GM19455 (cell line): ENCODE results near the gene GUCA2B.

Experiments used
- ATAC-seq: cut with Tn5 transposase; IDR thresholded peaks from one replicate; pipeline ENCODE4 v1.9.1; 2021; ENCODE audit not compliant: unreplicated experiment

The GUCA2B gene

GRCh38 chr1:42152907-42153600 lies at the start of gene GUCA2B:
GUCA2B (plus strand) TSS chr1:42153410; CDS start chr1:42153451, 41 bp downstream.
- no peak for ATAC-seq

- ATAC-seq = no peak
Measured at GRCh38 chr1:42105025-42105424, 48.2 kb upstream of the GUCA2B start.

GRCh38 chr1:42108309-42108708 lies 44.9 kb upstream of the GUCA2B start:
- no peak for ATAC-seq

- ATAC-seq = no peak
Measured at GRCh38 chr1:42109600-42109999, 43.6 kb upstream of the GUCA2B start.

- no peak for ATAC-seq
Measured at GRCh38 chr1:42114229-42114628, 39.0 kb upstream of the GUCA2B start.

GRCh38 chr1:42117214-42117613 lies 36.0 kb upstream of the GUCA2B start:
- ATAC-seq = no peak

GRCh38 chr1:42118125-42118524 lies 35.1 kb upstream of the GUCA2B start:
- ATAC-seq = no peak

- ATAC-seq = no peak
Measured at GRCh38 chr1:42122408-42122807, 30.8 kb upstream of the GUCA2B start.

GRCh38 chr1:42125552-42125951 lies 27.7 kb upstream of the GUCA2B start:
- no peak for ATAC-seq

GRCh38 chr1:42127767-42128166 lies 25.4 kb upstream of the GUCA2B start:
- no peak for ATAC-seq

- no peak for ATAC-seq
Measured at GRCh38 chr1:42128499-42128898, 24.7 kb upstream of the GUCA2B start.

GRCh38 chr1:42128964-42129363 lies 24.2 kb upstream of the GUCA2B start:
- ATAC-seq = no peak

GRCh38 chr1:42130061-42130660 lies 23.0 kb upstream of the GUCA2B start:
- ATAC-seq = no peak

GRCh38 chr1:42133390-42133789 lies 19.8 kb upstream of the GUCA2B start:
- no peak for ATAC-seq

- ATAC-seq = no peak
Measured at GRCh38 chr1:42133809-42134526, 19.2 kb upstream of the GUCA2B start.

- no peak for ATAC-seq
Measured at GRCh38 chr1:42135426-42135825, 17.8 kb upstream of the GUCA2B start.

- no peak for ATAC-seq
Measured at GRCh38 chr1:42136466-42136865, 16.7 kb upstream of the GUCA2B start.

- no peak for ATAC-seq
Measured at GRCh38 chr1:42137766-42138165, 15.4 kb upstream of the GUCA2B start.

- no peak for ATAC-seq
Measured at GRCh38 chr1:42138586-42138985, 14.6 kb upstream of the GUCA2B start.

GRCh38 chr1:42139444-42139843 lies 13.8 kb upstream of the GUCA2B start:
- ATAC-seq = no peak

GRCh38 chr1:42140191-42140590 lies 13.0 kb upstream of the GUCA2B start:
- ATAC-seq = no peak

- no peak for ATAC-seq
Measured at GRCh38 chr1:42141978-42142377, 11.2 kb upstream of the GUCA2B start.
